ENCODE data around the gene MUC15.

The MUC15 gene

DNA sequence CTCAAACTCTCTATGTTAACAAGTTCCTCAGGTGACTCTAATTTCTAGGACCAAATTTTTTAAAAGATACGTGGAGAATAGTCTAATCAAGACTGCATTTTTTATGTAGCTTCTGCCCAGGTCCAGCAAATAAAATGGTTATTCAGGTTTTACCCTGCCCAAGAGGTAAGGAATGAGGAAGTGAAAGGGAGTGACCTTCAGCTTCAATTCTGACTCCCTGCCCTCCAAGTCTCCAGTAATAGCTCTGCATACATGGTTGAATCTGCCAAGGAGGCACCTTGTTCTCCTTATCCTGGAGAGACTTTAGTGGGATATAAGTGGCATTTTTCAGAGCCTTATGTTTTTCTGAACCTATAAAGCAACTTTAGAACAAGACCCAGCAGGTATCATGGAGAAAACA lies 15.5 kb downstream of the MUC15 start (continued):
- TF ChIP-seq, protein P1, sequence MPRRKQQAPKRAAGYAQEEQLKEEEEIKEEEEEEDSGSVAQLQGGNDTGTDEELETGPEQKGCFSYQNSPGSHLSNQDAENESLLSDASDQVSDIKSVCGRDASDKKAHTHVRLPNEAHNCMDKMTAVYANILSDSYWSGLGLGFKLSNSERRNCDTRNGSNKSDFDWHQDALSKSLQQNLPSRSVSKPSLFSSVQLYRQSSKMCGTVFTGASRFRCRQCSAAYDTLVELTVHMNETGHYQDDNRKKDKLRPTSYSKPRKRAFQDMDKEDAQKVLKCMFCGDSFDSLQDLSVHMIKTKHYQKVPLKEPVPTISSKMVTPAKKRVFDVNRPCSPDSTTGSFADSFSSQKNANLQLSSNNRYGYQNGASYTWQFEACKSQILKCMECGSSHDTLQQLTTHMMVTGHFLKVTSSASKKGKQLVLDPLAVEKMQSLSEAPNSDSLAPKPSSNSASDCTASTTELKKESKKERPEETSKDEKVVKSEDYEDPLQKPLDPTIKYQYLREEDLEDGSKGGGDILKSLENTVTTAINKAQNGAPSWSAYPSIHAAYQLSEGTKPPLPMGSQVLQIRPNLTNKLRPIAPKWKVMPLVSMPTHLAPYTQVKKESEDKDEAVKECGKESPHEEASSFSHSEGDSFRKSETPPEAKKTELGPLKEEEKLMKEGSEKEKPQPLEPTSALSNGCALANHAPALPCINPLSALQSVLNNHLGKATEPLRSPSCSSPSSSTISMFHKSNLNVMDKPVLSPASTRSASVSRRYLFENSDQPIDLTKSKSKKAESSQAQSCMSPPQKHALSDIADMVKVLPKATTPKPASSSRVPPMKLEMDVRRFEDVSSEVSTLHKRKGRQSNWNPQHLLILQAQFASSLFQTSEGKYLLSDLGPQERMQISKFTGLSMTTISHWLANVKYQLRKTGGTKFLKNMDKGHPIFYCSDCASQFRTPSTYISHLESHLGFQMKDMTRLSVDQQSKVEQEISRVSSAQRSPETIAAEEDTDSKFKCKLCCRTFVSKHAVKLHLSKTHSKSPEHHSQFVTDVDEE (CRISPR knock-in tag; IDR thresholded peaks at IDR 0.05): no peak
- TF ChIP-seq GLIS3 (CRISPR knock-in tag; IDR thresholded peaks at IDR 0.05): no peak
- TF ChIP-seq ZNF565 (CRISPR knock-in tag; conservative IDR thresholded peaks at IDR 0.05; ENCODE audit: low read depth): no peak

DNA sequence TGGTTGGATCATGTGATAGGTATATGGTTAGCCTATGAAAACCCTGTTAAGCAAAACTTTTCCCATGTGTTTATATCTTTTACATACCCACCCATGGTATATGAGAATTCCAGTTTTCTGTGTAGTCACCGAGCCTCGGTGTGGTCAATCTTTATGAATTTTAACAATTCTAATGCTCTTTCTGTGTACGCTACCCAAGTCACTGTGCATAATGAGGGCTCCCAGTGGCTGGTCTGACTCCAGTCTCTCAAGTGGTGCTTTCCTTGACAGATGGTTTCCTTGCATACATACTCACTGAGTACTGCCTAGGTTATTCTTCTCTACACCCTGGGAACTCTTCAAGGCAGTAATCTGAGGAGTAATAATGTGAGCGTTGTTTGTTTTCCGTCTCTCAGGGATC lies 17.6 kb downstream of the MUC15 start:
- TF ChIP-seq ZC3H10 (CRISPR knock-in tag; IDR thresholded peaks at IDR 0.05) (no peak), ZNF70 (CRISPR knock-in tag; IDR thresholded peaks at IDR 0.05) (no peak), ZNF565 (CRISPR knock-in tag; conservative IDR thresholded peaks at IDR 0.05; ENCODE audit: low read depth) (no peak), ZNF8 (CRISPR knock-in tag; IDR thresholded peaks at IDR 0.05) (no peak), ESRRG (CRISPR knock-in tag; IDR thresholded peaks at IDR 0.05) (no peak), OSR1 (CRISPR knock-in tag; IDR thresholded peaks at IDR 0.05) (no peak), TOX (CRISPR knock-in tag; IDR thresholded peaks at IDR 0.05; ENCODE audit: borderline replicate concordance) (no peak), SNAI2 (CRISPR knock-in tag; IDR thresholded peaks at IDR 0.05) (no peak), ISL1 (CRISPR knock-in tag; IDR thresholded peaks at IDR 0.05) (no peak), TCF4 (CRISPR knock-in tag; IDR thresholded peaks at IDR 0.05; ENCODE audit: borderline replicate concordance) (no peak)
- TF ChIP-seq, protein P2, sequence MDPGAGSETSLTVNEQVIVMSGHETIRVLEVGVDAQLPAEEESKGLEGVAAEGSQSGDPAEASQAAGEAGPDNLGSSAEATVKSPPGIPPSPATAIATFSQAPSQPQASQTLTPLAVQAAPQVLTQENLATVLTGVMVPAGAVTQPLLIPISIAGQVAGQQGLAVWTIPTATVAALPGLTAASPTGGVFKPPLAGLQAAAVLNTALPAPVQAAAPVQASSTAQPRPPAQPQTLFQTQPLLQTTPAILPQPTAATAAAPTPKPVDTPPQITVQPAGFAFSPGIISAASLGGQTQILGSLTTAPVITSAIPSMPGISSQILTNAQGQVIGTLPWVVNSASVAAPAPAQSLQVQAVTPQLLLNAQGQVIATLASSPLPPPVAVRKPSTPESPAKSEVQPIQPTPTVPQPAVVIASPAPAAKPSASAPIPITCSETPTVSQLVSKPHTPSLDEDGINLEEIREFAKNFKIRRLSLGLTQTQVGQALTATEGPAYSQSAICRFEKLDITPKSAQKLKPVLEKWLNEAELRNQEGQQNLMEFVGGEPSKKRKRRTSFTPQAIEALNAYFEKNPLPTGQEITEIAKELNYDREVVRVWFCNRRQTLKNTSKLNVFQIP (CRISPR knock-in tag; IDR thresholded peaks at IDR 0.05; ENCODE audit: borderline replicate concordance, low read depth): no peak
- TF ChIP-seq, protein P3, sequence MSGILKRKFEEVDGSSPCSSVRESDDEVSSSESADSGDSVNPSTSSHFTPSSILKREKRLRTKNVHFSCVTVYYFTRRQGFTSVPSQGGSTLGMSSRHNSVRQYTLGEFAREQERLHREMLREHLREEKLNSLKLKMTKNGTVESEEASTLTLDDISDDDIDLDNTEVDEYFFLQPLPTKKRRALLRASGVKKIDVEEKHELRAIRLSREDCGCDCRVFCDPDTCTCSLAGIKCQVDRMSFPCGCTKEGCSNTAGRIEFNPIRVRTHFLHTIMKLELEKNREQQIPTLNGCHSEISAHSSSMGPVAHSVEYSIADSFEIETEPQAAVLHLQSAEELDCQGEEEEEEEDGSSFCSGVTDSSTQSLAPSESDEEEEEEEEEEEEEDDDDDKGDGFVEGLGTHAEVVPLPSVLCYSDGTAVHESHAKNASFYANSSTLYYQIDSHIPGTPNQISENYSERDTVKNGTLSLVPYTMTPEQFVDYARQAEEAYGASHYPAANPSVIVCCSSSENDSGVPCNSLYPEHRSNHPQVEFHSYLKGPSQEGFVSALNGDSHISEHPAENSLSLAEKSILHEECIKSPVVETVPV (CRISPR knock-in tag; IDR thresholded peaks at IDR 0.05): no peak
- TF ChIP-seq, protein P4, sequence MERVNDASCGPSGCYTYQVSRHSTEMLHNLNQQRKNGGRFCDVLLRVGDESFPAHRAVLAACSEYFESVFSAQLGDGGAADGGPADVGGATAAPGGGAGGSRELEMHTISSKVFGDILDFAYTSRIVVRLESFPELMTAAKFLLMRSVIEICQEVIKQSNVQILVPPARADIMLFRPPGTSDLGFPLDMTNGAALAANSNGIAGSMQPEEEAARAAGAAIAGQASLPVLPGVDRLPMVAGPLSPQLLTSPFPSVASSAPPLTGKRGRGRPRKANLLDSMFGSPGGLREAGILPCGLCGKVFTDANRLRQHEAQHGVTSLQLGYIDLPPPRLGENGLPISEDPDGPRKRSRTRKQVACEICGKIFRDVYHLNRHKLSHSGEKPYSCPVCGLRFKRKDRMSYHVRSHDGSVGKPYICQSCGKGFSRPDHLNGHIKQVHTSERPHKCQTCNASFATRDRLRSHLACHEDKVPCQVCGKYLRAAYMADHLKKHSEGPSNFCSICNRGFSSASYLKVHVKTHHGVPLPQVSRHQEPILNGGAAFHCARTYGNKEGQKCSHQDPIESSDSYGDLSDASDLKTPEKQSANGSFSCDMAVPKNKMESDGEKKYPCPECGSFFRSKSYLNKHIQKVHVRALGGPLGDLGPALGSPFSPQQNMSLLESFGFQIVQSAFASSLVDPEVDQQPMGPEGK (CRISPR knock-in tag; IDR thresholded peaks at IDR 0.05; ENCODE audit: borderline replicate concordance): no peak
- no peak for ATAC-seq

DNA sequence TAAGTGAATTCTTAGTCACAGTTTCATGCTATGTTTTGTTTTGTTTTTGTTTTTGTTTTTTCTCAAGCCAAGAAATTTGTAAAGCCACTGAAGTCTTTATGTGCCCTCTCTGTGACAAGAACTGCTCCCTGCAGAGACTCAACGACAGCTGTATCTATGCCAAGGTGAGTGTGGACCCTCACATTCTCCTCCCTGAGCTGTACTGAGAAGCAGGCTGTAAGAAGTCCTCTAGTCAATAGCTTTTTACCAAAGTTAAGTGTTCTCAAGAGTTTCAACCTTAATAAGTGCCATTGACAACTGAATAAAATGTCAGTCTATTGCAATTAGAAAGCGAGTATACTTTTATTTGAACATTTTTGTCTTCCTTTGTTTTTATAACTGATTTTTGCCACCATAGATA lies 18.9 kb downstream of the MUC15 start:
- no peak for TF ChIP-seq RARB (CRISPR knock-in tag; IDR thresholded peaks at IDR 0.05)
- no peak for TF ChIP-seq ESRRG (CRISPR knock-in tag; IDR thresholded peaks at IDR 0.05)
- TF ChIP-seq TOX (CRISPR knock-in tag; IDR thresholded peaks at IDR 0.05; ENCODE audit: borderline replicate concordance): no peak
- TF ChIP-seq ZNF8 (CRISPR knock-in tag; IDR thresholded peaks at IDR 0.05): no peak
- no peak for TF ChIP-seq ISL1 (CRISPR knock-in tag; IDR thresholded peaks at IDR 0.05)
- no peak for TF ChIP-seq ZNF70 (CRISPR knock-in tag; IDR thresholded peaks at IDR 0.05)
- TF ChIP-seq, protein P1 (CRISPR knock-in tag; IDR thresholded peaks at IDR 0.05): no peak
- no peak for TF ChIP-seq TCF4 (CRISPR knock-in tag; IDR thresholded peaks at IDR 0.05; ENCODE audit: borderline replicate concordance)
- TF ChIP-seq SNAI2 (CRISPR knock-in tag; IDR thresholded peaks at IDR 0.05): no peak
- no peak for ATAC-seq

All from SK-N-SH treated with all-trans-retinoic acid at 6 μM for 48 hours (cell line).